HepG2 (cell line): ENCODE data around the gene COPS6. TPM values are rescaled to one million over a fixed set of nuclear protein-coding genes. Genes with fewer than 3 reads are reported as not detected.

Experiments used
- CC2D1A ChIP-seq: sonication (generic); formaldehyde crosslinking; IDR thresholded peaks from 2 replicates; pipeline ENCODE4 v1.8.1; 2023; ENCODE audit warnings: mild to moderate bottlenecking, missing genetic modification reagents
- HHEX ChIP-seq: IDR thresholded peaks from 2 replicates; pipeline ENCODE4 v1.6.1; 2016; ENCODE audit warnings: control low read depth
- HINFP ChIP-seq: sonication (generic); formaldehyde crosslinking; IDR thresholded peaks from 2 replicates; pipeline ENCODE4 v1.4.0; 2020; ENCODE audit warnings: low read depth, mild to moderate bottlenecking, missing genetic modification reagents
- HMGXB4 ChIP-seq, 2 experiments: sonication (generic) in 1 of 2; formaldehyde crosslinking in 1 of 2; IDR thresholded peaks; 2 replicates each; pipeline versions ENCODE4 v1.4.0 to v1.6.1; 2018 to 2020; ENCODE audit warnings: missing genetic modification reagents in 2 of 2, borderline replicate concordance in 1 of 2, low read depth in 1 of 2, mild to moderate bottlenecking in 1 of 2, missing biosample characterization in 1 of 2
- HOXA5 ChIP-seq: sonication (generic); formaldehyde crosslinking; IDR thresholded peaks from 2 replicates; pipeline ENCODE4 v1.4.0; 2020; ENCODE audit warnings: missing genetic modification reagents
- IRF9 ChIP-seq: sonication (generic); formaldehyde crosslinking; IDR thresholded peaks from 2 replicates; pipeline ENCODE4 v1.8.0; 2022; ENCODE audit warnings: missing genetic modification reagents, mild to moderate bottlenecking, borderline replicate concordance
- JUN ChIP-seq: sonication (generic); formaldehyde crosslinking; IDR thresholded peaks from 2 replicates; pipeline ENCODE4 v1.4.0; 2020; ENCODE audit warnings: mild to moderate bottlenecking, missing genetic modification reagents
- KMT2B ChIP-seq: IDR thresholded peaks from 2 replicates; pipeline ENCODE4 v1.6.1; 2016; ENCODE audit warnings: missing genetic modification reagents, missing compliant biosample characterization
- NCOA2 ChIP-seq: sonication (generic); formaldehyde crosslinking; IDR thresholded peaks from 2 replicates; pipeline ENCODE4 v1.8.0; 2022; ENCODE audit warnings: inconsistent platforms
- NFRKB ChIP-seq: fragments of 450-650 bp; IDR thresholded peaks from 2 replicates; pipeline ENCODE4 v1.6.1; 2017
- NR0B2 ChIP-seq: sonication (generic); formaldehyde crosslinking; IDR thresholded peaks from 2 replicates; pipeline ENCODE4 v1.4.0; 2020; ENCODE audit warnings: mild to moderate bottlenecking, missing genetic modification reagents
- PHF20 ChIP-seq: sonication (generic); formaldehyde crosslinking; IDR thresholded peaks from 2 replicates; pipeline ENCODE4 v1.5.0; 2020; ENCODE audit warnings: mild to moderate bottlenecking, missing genetic modification reagents
- SP5 ChIP-seq: IDR thresholded peaks from 2 replicates; pipeline ENCODE4 v1.6.1; 2016; ENCODE audit warnings: low read depth, borderline replicate concordance
- TAF1 ChIP-seq: sonication (generic); formaldehyde crosslinking; IDR thresholded peaks from 2 replicates; pipeline ENCODE4 v1.4.0; 2020; ENCODE audit warnings: missing genetic modification reagents
- TAF15 ChIP-seq: fragments of 200-400 bp; formaldehyde crosslinking; IDR thresholded peaks from one replicate; pipeline ENCODE4 v1.6.1; 2018; ENCODE audit warnings: mild to moderate bottlenecking, low read depth, low read length; ENCODE audit not compliant: poor library complexity, severe bottlenecking
- TEAD3 ChIP-seq: optimal IDR thresholded peaks from 2 replicates; pipeline ENCODE3; 2016; ENCODE audit warnings: borderline replicate concordance
- ZFAT ChIP-seq: sonication (generic); formaldehyde crosslinking; conservative IDR thresholded peaks from 2 replicates; pipeline ENCODE4 v1.8.1; 2023; ENCODE audit warnings: missing genetic modification reagents, inconsistent platforms
- ZNF12 ChIP-seq: sonication (generic); formaldehyde crosslinking; IDR thresholded peaks from 2 replicates; pipeline ENCODE4 v1.5.0; 2020; ENCODE audit warnings: missing genetic modification reagents
- ZNF235 ChIP-seq: sonication (generic); formaldehyde crosslinking; IDR thresholded peaks from 2 replicates; pipeline ENCODE4 v1.8.1; 2023; ENCODE audit warnings: mild to moderate bottlenecking, missing genetic modification reagents, borderline replicate concordance
- ZNF343 ChIP-seq: sonication (generic); formaldehyde crosslinking; IDR thresholded peaks from 2 replicates; pipeline ENCODE4 v1.4.0; 2020; ENCODE audit warnings: mild to moderate bottlenecking, missing genetic modification reagents
- ZNF44 ChIP-seq: sonication (generic); formaldehyde crosslinking; IDR thresholded peaks from 2 replicates; pipeline ENCODE4 v1.5.1; 2020; ENCODE audit warnings: mild to moderate bottlenecking, missing genetic modification reagents
- ZNF546 ChIP-seq: sonication (generic); formaldehyde crosslinking; conservative IDR thresholded peaks from 2 replicates; pipeline ENCODE4 v1.8.1; 2023; ENCODE audit warnings: mild to moderate bottlenecking, missing genetic modification reagents
- ZNF569 ChIP-seq: sonication (generic); formaldehyde crosslinking; IDR thresholded peaks from 2 replicates; pipeline ENCODE4 v1.5.0; 2020; ENCODE audit warnings: mild to moderate bottlenecking, missing genetic modification reagents, moderate library complexity, borderline replicate concordance
- ZNF629 ChIP-seq: sonication (generic); formaldehyde crosslinking; conservative IDR thresholded peaks from 2 replicates; pipeline ENCODE4 v1.5.0; 2020; ENCODE audit warnings: missing genetic modification reagents
- ZNF788 ChIP-seq: sonication (generic); formaldehyde crosslinking; IDR thresholded peaks from 2 replicates; pipeline ENCODE4 v1.5.0; 2020; ENCODE audit warnings: mild to moderate bottlenecking, missing genetic modification reagents, borderline replicate concordance
- polyA plus RNA-seq, 8 experiments: library from polyadenylated mRNA; depleted of rRNA in 3 of 8; stranded (reverse) in 7 of 8; unstranded in 1 of 8; fragments of >200 nt; fragmentation: Illumina TruSeq in 4 of 8; extraction: Trizol in 4 of 8; gene quantifications; 2 replicates each; pipeline versions ENCODE4 v1.2.1 to v1.2.3, GENCODE V29; 2011 to 2016; ENCODE audit warnings: low read depth in 4 of 8, missing spikeins in 1 of 8, mixed read lengths in 1 of 8; ENCODE audit not compliant: insufficient read depth in 1 of 8
- total RNA-seq, 5 experiments: library from RNA; depleted of rRNA; stranded (reverse); fragments of >200 nt; fragmentation: Illumina TruSeq; extraction: Trizol; gene quantifications; 2 replicates each; pipeline ENCODE4 v1.2.3, GENCODE V29; 2016; ENCODE audit warnings: low read depth in 1 of 5

The COPS6 gene
- total and polyA plus RNA-seq, 2 of the 13 experiments (the other 11 are each of a cell fraction or from before 2014, with no cell fraction given): 33.4 to 117 TPM

GRCh38 chr7:100122067-100122466, 33.3 kb downstream of the COPS6 start (continued):
- TF ChIP-seq JUN (CRISPR knock-in tag) (0 out of 2 replicates have a peak, but pooled peaks have one; percentile 63), ZFAT (CRISPR knock-in tag) (no peak), ZNF235 (CRISPR knock-in tag) (no peak), ZNF629 (no peak; the same call in 1 of the 2 replicates), ZNF12 (CRISPR knock-in tag) (0 out of 2 replicates have a peak, but pooled peaks have one; percentile 25), KMT2B (CRISPR knock-in tag) (no peak), TEAD3 (CRISPR knock-in tag) (peak; percentile 67), NR0B2 (CRISPR knock-in tag) (0 out of 2 replicates have a peak, but pooled peaks have one; percentile 41), HOXA5 (no peak), ZNF788 (peak; percentile 79; the same call in 1 of the 2 replicates), ZNF44 (CRISPR knock-in tag) (no peak), HHEX (CRISPR knock-in tag) (0 out of 2 replicates have a peak, but pooled peaks have one; percentile 18), NFRKB (no peak), HMGXB4 (CRISPR knock-in tag; IDR thresholded peaks at IDR 0.05; ENCODE audit: borderline replicate concordance in 1 of 2, low read depth in 1 of 2) (no peak), ZNF546 (CRISPR knock-in tag) (no peak), SP5 (CRISPR knock-in tag) (peak; percentile 85), TAF1 (peak; percentile 39; the same call in 1 of the 2 replicates), CC2D1A (CRISPR knock-in tag) (no peak), ZNF343 (no peak), IRF9 (CRISPR knock-in tag) (no peak), HINFP (no peak; the same call in 1 of the 2 replicates), TAF15 (no peak), NCOA2 (CRISPR knock-in tag) (peak; percentile 33; the same call in 1 of the 2 replicates), ZNF569 (no peak), PHF20 (no peak)
